ENCODE results near the gene ZNF697.
"Not testable (repeated sequence)": the region's sequence is repeated elsewhere in the genome, so short reads cannot be mapped to it uniquely, and the experiment has no call there.

DNA sequence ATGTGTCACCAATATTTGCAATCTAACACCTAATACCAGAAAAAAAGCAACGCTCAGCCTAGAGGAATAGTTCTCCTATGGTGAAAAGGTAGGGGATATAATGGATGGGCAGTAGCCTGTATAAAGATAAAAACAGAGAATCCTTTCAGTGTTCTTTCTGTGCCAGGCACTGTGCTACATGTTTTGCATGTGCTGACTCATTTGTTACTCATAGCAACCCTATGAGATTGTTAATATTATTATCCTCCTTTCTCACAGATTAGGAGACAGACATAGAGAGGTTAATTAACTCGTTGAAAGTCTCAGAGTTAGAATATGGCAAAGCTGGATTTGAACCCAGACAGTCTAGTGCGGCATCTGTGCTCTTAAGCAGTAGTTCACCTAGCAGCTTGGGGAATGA is 45.3 kb downstream of the ZNF697 start:
- not testable (repeated sequence) for TF ChIP-seq POLR2AphosphoS5, POLR2A (IDR thresholded peaks at IDR 0.05)
- TF ChIP-seq, protein P1, sequence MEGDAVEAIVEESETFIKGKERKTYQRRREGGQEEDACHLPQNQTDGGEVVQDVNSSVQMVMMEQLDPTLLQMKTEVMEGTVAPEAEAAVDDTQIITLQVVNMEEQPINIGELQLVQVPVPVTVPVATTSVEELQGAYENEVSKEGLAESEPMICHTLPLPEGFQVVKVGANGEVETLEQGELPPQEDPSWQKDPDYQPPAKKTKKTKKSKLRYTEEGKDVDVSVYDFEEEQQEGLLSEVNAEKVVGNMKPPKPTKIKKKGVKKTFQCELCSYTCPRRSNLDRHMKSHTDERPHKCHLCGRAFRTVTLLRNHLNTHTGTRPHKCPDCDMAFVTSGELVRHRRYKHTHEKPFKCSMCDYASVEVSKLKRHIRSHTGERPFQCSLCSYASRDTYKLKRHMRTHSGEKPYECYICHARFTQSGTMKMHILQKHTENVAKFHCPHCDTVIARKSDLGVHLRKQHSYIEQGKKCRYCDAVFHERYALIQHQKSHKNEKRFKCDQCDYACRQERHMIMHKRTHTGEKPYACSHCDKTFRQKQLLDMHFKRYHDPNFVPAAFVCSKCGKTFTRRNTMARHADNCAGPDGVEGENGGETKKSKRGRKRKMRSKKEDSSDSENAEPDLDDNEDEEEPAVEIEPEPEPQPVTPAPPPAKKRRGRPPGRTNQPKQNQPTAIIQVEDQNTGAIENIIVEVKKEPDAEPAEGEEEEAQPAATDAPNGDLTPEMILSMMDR (IDR thresholded peaks at IDR 0.05) = not testable (repeated sequence)

Data from transverse colon (tissue), 4 donors.